H1 (cell line): ENCODE results near the gene HOXC11. TPM values are rescaled to one million over a fixed set of nuclear protein-coding genes. Genes with fewer than 3 reads are reported as not detected.

Experiments used
- CTCF ChIA-PET: fragments of 300-600 bp; sonication (Branson Sonifier 250); formaldehyde crosslinking; loops from one replicate; lab custom pipeline; 2021; ENCODE audit not compliant: partially characterized antibody; lab: Charles Lee
- POLR2A ChIA-PET: fragments of 300-600 bp; sonication (Branson Sonifier 250); formaldehyde crosslinking; loops from one replicate; lab custom pipeline; 2021; ENCODE audit warnings: inconsistent platforms; ENCODE audit not compliant: partially characterized antibody; lab: Charles Lee
- DNase-seq, 2 experiments: peaks; one replicate each; pipeline versions ENCODE4 v3.0.0 to v3.0.0-alpha.2; 2010 to 2022; ENCODE audit warnings: low spot score in 2 of 2, low read depth in 1 of 2, mixed read lengths in 1 of 2
- FAIRE-seq: peaks from 2 replicates; lab custom pipeline; 2011; peaks lifted over from hg19 to GRCh38; lab: Jason Lieb, UNC
- H2AFZ ChIP-seq: 2 replicates; pipeline ENCODE4 v1.8.1; 2012; ENCODE audit warnings: low read length, inconsistent platforms
- H2AK5ac ChIP-seq: 2 replicates; pipeline ENCODE4 v1.6.1; 2013; ENCODE audit warnings: low read depth, low read length
- H2BK120ac ChIP-seq: replicated peaks from 2 replicates; pipeline ENCODE3; 2013; ENCODE audit warnings: low read depth, low read length, inconsistent platforms
- H2BK12ac ChIP-seq: 2 replicates; pipeline ENCODE4 v1.6.1; 2013; ENCODE audit warnings: low read depth, low read length
- H2BK15ac ChIP-seq: 2 replicates; pipeline ENCODE4 v1.6.1; 2013; ENCODE audit warnings: low read length
- H2BK20ac ChIP-seq: 2 replicates; pipeline ENCODE4 v1.6.1; 2013; ENCODE audit warnings: low read length
- H2BK5ac ChIP-seq: 2 replicates; pipeline ENCODE4 v1.6.1; 2013; ENCODE audit warnings: low read depth, low read length
- H3K14ac ChIP-seq: 2 replicates; pipeline ENCODE4 v1.6.1; 2013; ENCODE audit warnings: inconsistent platforms; ENCODE audit not compliant: insufficient read length
- H3K18ac ChIP-seq: 2 replicates; pipeline ENCODE4 v1.6.1; 2013; ENCODE audit warnings: low read length; ENCODE audit errors: extremely low read depth
- H3K23ac ChIP-seq: 2 replicates; pipeline ENCODE4 v1.6.1; 2013; ENCODE audit warnings: inconsistent platforms; ENCODE audit not compliant: insufficient read length
- H3K23me2 ChIP-seq: 2 replicates; pipeline ENCODE4 v1.6.1; 2013; ENCODE audit warnings: low read depth, low read length
- H3K27ac ChIP-seq: 2 replicates; pipeline ENCODE4 v1.6.1; 2011; ENCODE audit warnings: low read depth, low read length, inconsistent platforms
- H3K27me3 ChIP-seq, 4 experiments: replicated peaks in 1 of 4; 1 replicate in 1 of 4; 2 replicates in 3 of 4; pipeline versions ENCODE4 v1.6.1 to v1.8.1; 2011 to 2013; ENCODE audit warnings: low read length in 3 of 4, mild to moderate bottlenecking in 3 of 4, inconsistent platforms in 2 of 4, mixed read lengths in 2 of 4, moderate library complexity in 1 of 4; ENCODE audit not compliant: control insufficient read depth in 3 of 4, insufficient read depth in 3 of 4; ENCODE audit errors: extremely low read depth in 1 of 4
- H3K36me3 ChIP-seq, 4 experiments: 2 replicates each; pipeline versions ENCODE4 v1.6.1 to v1.8.1; 2011 to 2013; ENCODE audit warnings: mild to moderate bottlenecking in 4 of 4, low read length in 3 of 4, moderate library complexity in 2 of 4, control low read depth in 1 of 4, inconsistent platforms in 1 of 4; ENCODE audit not compliant: insufficient read depth in 4 of 4, control insufficient read depth in 2 of 4
- H3K4ac ChIP-seq: replicated peaks from 2 replicates; pipeline ENCODE3; 2013; ENCODE audit warnings: low read length, low read depth, mixed read lengths, inconsistent platforms; ENCODE audit not compliant: insufficient read length
- H3K4me1 ChIP-seq, 4 experiments: replicated peaks in 1 of 4; 1 replicate in 1 of 4; 2 replicates in 3 of 4; pipeline versions ENCODE4 v1.6.1 to v1.8.1; 2011 to 2013; ENCODE audit warnings: low read length in 3 of 4, inconsistent platforms in 2 of 4, mixed read lengths in 1 of 4; ENCODE audit not compliant: insufficient read depth in 4 of 4, control insufficient read depth in 3 of 4
- H3K4me2 ChIP-seq, 2 experiments: 2 replicates each; pipeline versions ENCODE4 v1.6.1 to v1.8.1; 2011 to 2013; ENCODE audit warnings: low read depth in 2 of 2, low read length in 2 of 2, control low read depth in 1 of 2, inconsistent platforms in 1 of 2, mild to moderate bottlenecking in 1 of 2; ENCODE audit not compliant: insufficient read depth in 1 of 2
- H3K4me3 ChIP-seq, 4 experiments: fragments of 200-600, 300-600 bp in 1 of 4; sonication (generic), shearing (Covaris generic), sonication (Bioruptor Twin) in 1 of 4; 2 replicates each; pipeline versions ENCODE4 v1.5.1 to v1.8.1; 2011 to 2016; ENCODE audit warnings: low read length in 4 of 4, low read depth in 3 of 4, control low read depth in 2 of 4, inconsistent platforms in 2 of 4, mild to moderate bottlenecking in 2 of 4, mixed read lengths in 1 of 4, moderate library complexity in 1 of 4; ENCODE audit not compliant: insufficient read depth in 2 of 4; ENCODE audit errors: extremely low read depth in 1 of 4
- H3K56ac ChIP-seq: replicated peaks from 2 replicates; pipeline ENCODE3; 2013; ENCODE audit warnings: low read depth, mild to moderate bottlenecking, mixed read lengths, low read length, inconsistent platforms; ENCODE audit not compliant: insufficient read length
- H3K79me1 ChIP-seq: 2 replicates; pipeline ENCODE4 v1.6.1; 2013; ENCODE audit warnings: low read depth, low read length, control low read depth
- H3K79me2 ChIP-seq, 2 experiments: 2 replicates each; pipeline versions ENCODE4 v1.6.1 to v1.8.1; 2012 to 2013; ENCODE audit warnings: low read length in 2 of 2, mild to moderate bottlenecking in 2 of 2, inconsistent platforms in 1 of 2; ENCODE audit not compliant: insufficient read depth in 2 of 2, control insufficient read depth in 1 of 2
- H3K9ac ChIP-seq, 4 experiments: replicated peaks in 1 of 4; 1 replicate in 1 of 4; 2 replicates in 3 of 4; pipeline versions ENCODE4 v1.6.1 to v1.8.1; 2011 to 2013; ENCODE audit warnings: low read depth in 3 of 4, low read length in 3 of 4, control low read depth in 2 of 4, mild to moderate bottlenecking in 2 of 4, moderate library complexity in 2 of 4, inconsistent platforms in 1 of 4; ENCODE audit errors: extremely low read depth in 1 of 4
- H3K9me3 ChIP-seq, 2 experiments: 2 replicates each; pipeline versions ENCODE4 v1.6.1 to v1.8.1; 2012 to 2013; ENCODE audit warnings: mild to moderate bottlenecking in 2 of 2, moderate library complexity in 2 of 2, control low read depth in 1 of 2, inconsistent platforms in 1 of 2, low read depth in 1 of 2, low read length in 1 of 2, mixed read lengths in 1 of 2; ENCODE audit not compliant: insufficient read depth in 2 of 2
- H4K20me1 ChIP-seq, 2 experiments: replicated peaks in 1 of 2; 2 replicates each; pipeline versions ENCODE3 to v1.8.1; 2011 to 2013; ENCODE audit warnings: inconsistent platforms in 2 of 2, low read length in 2 of 2, mild to moderate bottlenecking in 1 of 2; ENCODE audit not compliant: insufficient read depth in 2 of 2, control insufficient read depth in 1 of 2
- H4K5ac ChIP-seq: 2 replicates; pipeline ENCODE4 v1.6.1; 2013; ENCODE audit warnings: low read length, low read depth, mixed read lengths, inconsistent platforms; ENCODE audit not compliant: insufficient read length
- H4K8ac ChIP-seq: 2 replicates; pipeline ENCODE4 v1.8.0; 2013; ENCODE audit warnings: mild to moderate bottlenecking, moderate library complexity, low read length, inconsistent platforms; ENCODE audit not compliant: insufficient read depth; ENCODE audit errors: extremely low read depth
- H4K91ac ChIP-seq: replicated peaks from 2 replicates; pipeline ENCODE3; 2013; ENCODE audit warnings: low read length, mixed read lengths, inconsistent platforms; ENCODE audit not compliant: insufficient read length
- CEBPB ChIP-seq: IDR thresholded peaks from 2 replicates; pipeline ENCODE4 v1.6.1; 2012; ENCODE audit warnings: low read depth, low read length
- CHD1 ChIP-seq: IDR thresholded peaks from 2 replicates; pipeline ENCODE4 v1.6.1; 2012; ENCODE audit warnings: low read depth, low read length, improper control_type of control experiment
- EZH2 ChIP-seq: fragments of 200-600 bp; sonication (generic); IDR thresholded peaks from 2 replicates; pipeline ENCODE4 v1.7.1; 2012; ENCODE audit warnings: low read depth, mild to moderate bottlenecking, moderate library complexity, low read length, inconsistent platforms; ENCODE audit not compliant: severe bottlenecking
- RFX5 ChIP-seq: IDR thresholded peaks from 2 replicates; pipeline ENCODE4 v1.6.1; 2011; ENCODE audit warnings: low read depth, low read length, improper control_type of control experiment, borderline replicate concordance
- RNF2 ChIP-seq: fragments of 200-900, 300-1000 bp; sonication (generic); IDR thresholded peaks from 2 replicates; pipeline ENCODE4 v1.7.1; 2016; ENCODE audit warnings: borderline replicate concordance, low read depth, mild to moderate bottlenecking, antibody characterized with exemption, low read length; ENCODE audit not compliant: poor library complexity, severe bottlenecking; ENCODE audit errors: missing control alignments
- SUZ12 ChIP-seq: fragments of 200-600 bp; sonication (generic); IDR thresholded peaks from 2 replicates; pipeline ENCODE4 v1.6.1; 2012; ENCODE audit warnings: mild to moderate bottlenecking, inconsistent platforms, low read length, moderate library complexity, mixed read lengths
- WGBS, 2 experiments: shearing (Covaris generic) in 1 of 2; methylation state at CpG; one replicate each; pipeline versions ENCODE4 v1.1.6 to v1.1.7; 2013 to 2015; ENCODE audit warnings: low lambda C conversion rate in 2 of 2, mixed read lengths in 2 of 2, inconsistent platforms in 1 of 2, low coverage in 1 of 2, missing lambda C conversion rate in 1 of 2; ENCODE audit not compliant: insufficient replicate concordance in 2 of 2, insufficient coverage in 1 of 2, insufficient read length in 1 of 2; ENCODE audit errors: extremely low coverage in 1 of 2, missing lambda C conversion rate in 1 of 2; 5-methylcytosine and 5-hydroxymethylcytosine counted together
- polyA plus RNA-seq, 7 experiments: library from polyadenylated mRNA; depleted of rRNA in 3 of 7; stranded (reverse) in 5 of 7; unstranded in 2 of 7; fragments of >200 nt in 5 of 7; fragments of 200-250 nt in 2 of 7; gene quantifications; 1 replicate in 5 of 7; 2 replicates in 1 of 7; 4 replicates in 1 of 7; pipeline versions ENCODE4 v1.2.1 to v1.2.3, GENCODE V29; 2011 to 2013; ENCODE audit warnings: missing spikeins in 2 of 7, mixed read lengths in 2 of 7
- total RNA-seq: library from RNA; stranded (reverse); fragmentation: NEBNext Ultra II Directional; extraction: Animal tissue kit (Norgen Biotek cat#: 25700); gene quantifications from 2 replicates; pipeline ENCODE4 v1.2.1, GENCODE V29; 2021

HOXC11 gene
- total and polyA plus RNA-seq, 2 of the 8 experiments (the other 6 are each of a cell fraction or from before 2014, with no cell fraction given), result not detected

DNA sequence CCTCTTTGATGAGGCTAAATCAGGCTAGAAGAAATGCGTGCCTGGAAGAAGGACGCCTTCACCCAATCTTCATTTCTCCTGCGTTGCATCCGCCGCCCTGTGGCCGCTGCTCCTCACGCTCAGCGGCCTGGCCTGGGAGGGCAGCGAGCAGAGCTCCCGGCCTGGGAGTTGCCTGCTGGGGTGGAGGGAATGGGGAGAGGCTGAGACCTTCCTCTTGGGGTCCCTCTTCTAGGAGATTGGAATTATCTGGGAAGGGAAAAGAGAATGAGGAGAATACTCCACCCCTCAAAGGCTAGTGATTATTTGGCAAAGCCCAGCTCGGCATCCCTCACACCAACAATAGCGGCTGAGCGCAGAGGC lies 20.6 kb upstream of the HOXC11 start:
- Histone ChIP-seq H4K5ac (no peak overlapping the region), H3K4me1 (peaks cover 0 to 19% (median 4%) of the 10 kb centered on the region in 4 experiments; a peak in 6 of 7 replicates), H4K8ac (no peak overlapping the region), H3K18ac (no peak overlapping the region), H2BK15ac (no peak overlapping the region), H3K4ac (no peak overlapping the region), H3K4me2 (no peak overlapping the region), H2BK20ac (no peak overlapping the region), H2BK120ac (no peak overlapping the region), H2AFZ (no peak overlapping the region), H3K79me1 (no peaks in the 10 kb centered on the region), H4K91ac (no peak overlapping the region), H3K36me3 (peaks cover 0 to 9% (median 0%) of the 10 kb centered on the region in 4 experiments; a peak in 1 of 8 replicates), H3K4me3 (no peak overlapping the region), H3K23me2 (no peaks in the 10 kb centered on the region), H4K20me1 (peaks cover 27 to 49% of the 10 kb centered on the region in 2 experiments), H2BK12ac (no peak overlapping the region), H3K27me3 (peaks cover 100% of the 10 kb centered on the region in 4 experiments), H3K56ac (no peak overlapping the region), H3K27ac (no peak overlapping the region), H3K79me2 (no peaks in the 10 kb centered on the region), H3K14ac (no peak overlapping the region), H3K9me3 (no peaks in the 10 kb centered on the region; a peak in 1 of 4 replicates), H2BK5ac (no peak overlapping the region), H3K23ac (no peak overlapping the region), H3K9ac (no peak overlapping the region), H2AK5ac (no peak overlapping the region)
- WGBS, 2 experiments, result 8% methylated on average over 13 of the region's 13 CpGs; no CpG with 5 or more reads in 1 of the 2 experiments
- DNase-seq (peak in 1 of 2 experiments; percentile 57), FAIRE-seq (no peak)
- ChIA-PET CTCF (interaction anchor here (0.6 to 5.6 kb wide), 18 partner anchors 9 to 904 kb away, joined by 3 to 40 read pairs (median 5); partner anchors contain the start of genes CISTR, HOXC10 and HOXC11), POLR2A (interaction anchor here (1.1 to 3.2 kb wide), 3 partner anchors 9 to 14 kb away, joined by 3 to 12 read pairs (median 9); partner anchors contain the start of gene HOXC13)
- TF ChIP-seq CEBPB (no peak), RNF2 (peak; percentile 4), EZH2 (peak; percentile 53), RFX5 (no peak), CHD1 (no peak), SUZ12 (0 out of 2 replicates have a peak, but pooled peaks have one; percentile 27)
